Suppressor macrophage treated with lipopolysaccharide for 1 hour (primary cell): Measurements from ENCODE around the gene MPZL1.
"Not testable (repeated sequence)": the region's sequence is repeated elsewhere in the genome, so short reads cannot be mapped to it uniquely, and the experiment has no call there.

Experiments used
- DNase-seq, 3 donors: peaks; one replicate each; pipeline ENCODE4 v3.0.0-alpha.2; 2020 to 2022

MPZL1 gene

GRCh38 chr1:167784876-167785550 is 63.2 kb downstream of the MPZL1 start:
- peak; percentile 45 to 73 (median 57) for DNase-seq

- DNase-seq = no peak
These were observed 64.7 kb downstream of the MPZL1 start for GRCh38 chr1:167786502-167786901.

GRCh38 chr1:167789501-167789900 is 67.7 kb downstream of the MPZL1 start:
- DNase-seq = no peak

- DNase-seq = no peak
These were observed 68.3 kb downstream of the MPZL1 start for GRCh38 chr1:167790117-167790516.

- DNase-seq = peak; percentile 90 to 99 (median 94)
These were observed 69.8 kb downstream of the MPZL1 start for GRCh38 chr1:167791281-167792187.

- DNase-seq = peak in 1 of 3 donors; percentile 82
These were observed 70.4 kb downstream of the MPZL1 start for GRCh38 chr1:167792188-167792565.

- DNase-seq = no peak
These were observed 72.3 kb downstream of the MPZL1 start for GRCh38 chr1:167794043-167794442.

GRCh38 chr1:167795810-167796740 is 74.3 kb downstream of the MPZL1 start:
- no peak for DNase-seq

- peak; percentile 91 to 98 (median 92) for DNase-seq
These were observed 75.2 kb downstream of the MPZL1 start for GRCh38 chr1:167797015-167797414.

- DNase-seq = no peak
These were observed 77.2 kb downstream of the MPZL1 start for GRCh38 chr1:167798952-167799351.

GRCh38 chr1:167799747-167800146 is 78.0 kb downstream of the MPZL1 start:
- no peak for DNase-seq

- no peak for DNase-seq
These were observed 78.5 kb downstream of the MPZL1 start for GRCh38 chr1:167800251-167800650.

- no peak for DNase-seq
These were observed 80.5 kb downstream of the MPZL1 start for GRCh38 chr1:167802235-167802634.

- peak; percentile 96 to 99 (median 98) for DNase-seq
These were observed 81.8 kb downstream of the MPZL1 start for GRCh38 chr1:167803358-167804207.

GRCh38 chr1:167805041-167805556 is 83.3 kb downstream of the MPZL1 start:
- DNase-seq = no peak

GRCh38 chr1:167806235-167806634 is 84.5 kb downstream of the MPZL1 start:
- DNase-seq = not testable (repeated sequence)

- DNase-seq = not testable (repeated sequence)
These were observed 84.9 kb downstream of the MPZL1 start for GRCh38 chr1:167806676-167807075.

- peak in 2 of 3 donors; percentile 25 to 43 for DNase-seq
These were observed 86.3 kb downstream of the MPZL1 start for GRCh38 chr1:167808104-167808503.

GRCh38 chr1:167808690-167809089 is 86.9 kb downstream of the MPZL1 start:
- DNase-seq = no peak

GRCh38 chr1:167812972-167813371 is 91.2 kb downstream of the MPZL1 start:
- no peak for DNase-seq

GRCh38 chr1:167815650-167816049 is 93.9 kb downstream of the MPZL1 start:
- no peak for DNase-seq
